Esophagus squamous epithelium (tissue), 4 donors: ENCODE measurements around the gene ZNF275.

Experiments used
- POLR2A ChIP-seq, 4 donors: fragments of 450-650 bp; IDR thresholded peaks; one replicate each; pipeline ENCODE4 v1.6.1; 2017; ENCODE audit warnings: antibody characterized with exemption in 4 of 4, mild to moderate bottlenecking in 4 of 4, moderate library complexity in 3 of 4
- TF ChIP-seq, protein P1 (sequence below), 6 experiments: fragments of 450-650 bp in 4 of 6; fragments of 200-600 bp in 2 of 6; sonication (generic) in 2 of 6; IDR thresholded peaks; one replicate each; pipeline ENCODE4 v1.5.1; 2016 to 2019; ENCODE audit warnings: antibody characterized with exemption in 6 of 6, mild to moderate bottlenecking in 4 of 6, moderate library complexity in 4 of 6

DNA sequence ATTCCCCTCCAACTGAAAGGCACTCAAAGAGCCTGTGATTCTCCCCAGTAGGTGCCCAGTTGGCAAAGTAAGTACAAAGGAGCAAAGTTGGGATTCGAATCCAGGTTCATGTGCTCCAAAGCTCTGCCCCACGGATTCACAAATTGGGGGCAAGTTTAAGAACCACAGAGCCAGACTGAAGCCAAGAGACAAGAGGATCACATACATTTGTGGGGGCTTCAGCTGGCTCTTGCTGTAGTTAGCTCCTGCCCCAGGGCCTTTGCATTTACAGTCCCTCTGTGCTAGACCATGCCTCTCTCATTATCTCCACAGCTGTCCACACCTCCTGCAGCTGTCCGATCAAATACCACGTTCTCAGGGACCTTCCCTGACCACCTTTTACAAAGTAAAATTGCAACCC, 31.2 kb upstream of the ZNF275 start:
- TF ChIP-seq, protein P1, sequence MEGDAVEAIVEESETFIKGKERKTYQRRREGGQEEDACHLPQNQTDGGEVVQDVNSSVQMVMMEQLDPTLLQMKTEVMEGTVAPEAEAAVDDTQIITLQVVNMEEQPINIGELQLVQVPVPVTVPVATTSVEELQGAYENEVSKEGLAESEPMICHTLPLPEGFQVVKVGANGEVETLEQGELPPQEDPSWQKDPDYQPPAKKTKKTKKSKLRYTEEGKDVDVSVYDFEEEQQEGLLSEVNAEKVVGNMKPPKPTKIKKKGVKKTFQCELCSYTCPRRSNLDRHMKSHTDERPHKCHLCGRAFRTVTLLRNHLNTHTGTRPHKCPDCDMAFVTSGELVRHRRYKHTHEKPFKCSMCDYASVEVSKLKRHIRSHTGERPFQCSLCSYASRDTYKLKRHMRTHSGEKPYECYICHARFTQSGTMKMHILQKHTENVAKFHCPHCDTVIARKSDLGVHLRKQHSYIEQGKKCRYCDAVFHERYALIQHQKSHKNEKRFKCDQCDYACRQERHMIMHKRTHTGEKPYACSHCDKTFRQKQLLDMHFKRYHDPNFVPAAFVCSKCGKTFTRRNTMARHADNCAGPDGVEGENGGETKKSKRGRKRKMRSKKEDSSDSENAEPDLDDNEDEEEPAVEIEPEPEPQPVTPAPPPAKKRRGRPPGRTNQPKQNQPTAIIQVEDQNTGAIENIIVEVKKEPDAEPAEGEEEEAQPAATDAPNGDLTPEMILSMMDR (IDR thresholded peaks at IDR 0.05) = no peak
- no peak for TF ChIP-seq POLR2A (IDR thresholded peaks at IDR 0.05)
